AG10803 (cell line): Measurements from ENCODE around the gene ATP5F1B.

Experiments used
- DNase-seq: peaks from one replicate; pipeline ENCODE4 v3.0.0; 2010; ENCODE audit warnings: low read depth
- H3K4me3 ChIP-seq: 2 replicates; pipeline ENCODE4 v1.5.1; 2011; ENCODE audit warnings: mild to moderate bottlenecking, low read length, control low read depth
- TF ChIP-seq, protein P1 (sequence below): conservative IDR thresholded peaks from 2 replicates; pipeline ENCODE4 v1.5.1; 2011; ENCODE audit warnings: mild to moderate bottlenecking, low read length, control low read depth, inconsistent platforms

ATP5F1B gene

GRCh38 chr12:56591961-56592360 is 53.8 kb downstream of the ATP5F1B start:
- peak; percentile 76 for DNase-seq
- no peak overlapping the region for H3K4me3 ChIP-seq
- TF ChIP-seq, protein P1, sequence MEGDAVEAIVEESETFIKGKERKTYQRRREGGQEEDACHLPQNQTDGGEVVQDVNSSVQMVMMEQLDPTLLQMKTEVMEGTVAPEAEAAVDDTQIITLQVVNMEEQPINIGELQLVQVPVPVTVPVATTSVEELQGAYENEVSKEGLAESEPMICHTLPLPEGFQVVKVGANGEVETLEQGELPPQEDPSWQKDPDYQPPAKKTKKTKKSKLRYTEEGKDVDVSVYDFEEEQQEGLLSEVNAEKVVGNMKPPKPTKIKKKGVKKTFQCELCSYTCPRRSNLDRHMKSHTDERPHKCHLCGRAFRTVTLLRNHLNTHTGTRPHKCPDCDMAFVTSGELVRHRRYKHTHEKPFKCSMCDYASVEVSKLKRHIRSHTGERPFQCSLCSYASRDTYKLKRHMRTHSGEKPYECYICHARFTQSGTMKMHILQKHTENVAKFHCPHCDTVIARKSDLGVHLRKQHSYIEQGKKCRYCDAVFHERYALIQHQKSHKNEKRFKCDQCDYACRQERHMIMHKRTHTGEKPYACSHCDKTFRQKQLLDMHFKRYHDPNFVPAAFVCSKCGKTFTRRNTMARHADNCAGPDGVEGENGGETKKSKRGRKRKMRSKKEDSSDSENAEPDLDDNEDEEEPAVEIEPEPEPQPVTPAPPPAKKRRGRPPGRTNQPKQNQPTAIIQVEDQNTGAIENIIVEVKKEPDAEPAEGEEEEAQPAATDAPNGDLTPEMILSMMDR: no peak

DNA sequence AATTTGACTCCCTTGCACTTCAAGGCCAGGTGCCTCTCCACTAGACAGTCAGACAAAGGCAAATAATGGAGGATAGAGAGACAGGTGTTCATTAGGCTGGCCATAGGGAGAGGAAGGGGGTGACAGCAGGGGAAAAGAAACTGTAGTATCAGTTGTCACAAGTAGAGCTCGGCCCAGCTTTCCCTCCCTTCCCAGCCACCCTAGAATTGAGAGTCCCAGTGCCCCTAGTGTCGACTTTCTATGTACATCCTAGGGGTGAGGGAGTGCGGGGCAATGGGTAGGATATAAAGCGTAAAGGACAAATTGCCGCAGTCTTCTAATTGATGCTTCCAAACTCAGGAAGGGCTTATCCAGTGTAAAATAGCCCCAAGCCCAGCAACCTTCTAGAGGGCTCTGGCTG is 54.7 kb downstream of the ATP5F1B start:
- TF ChIP-seq, protein P1: no peak
- no peak for DNase-seq
- H3K4me3 ChIP-seq: no peak overlapping the region

GRCh38 chr12:56590237-56590830 is 55.5 kb downstream of the ATP5F1B start:
- H3K4me3 ChIP-seq: no peak overlapping the region
- TF ChIP-seq, protein P1: peak; percentile 42
- DNase-seq: no peak

- no peak overlapping the region for H3K4me3 ChIP-seq
- no peak for DNase-seq
- TF ChIP-seq, protein P1: no peak
These were observed 56.0 kb downstream of the ATP5F1B start for GRCh38 chr12:56589783-56590182.
